Measurements from ENCODE around the gene SLC9A8.

SLC9A8 gene

DNA sequence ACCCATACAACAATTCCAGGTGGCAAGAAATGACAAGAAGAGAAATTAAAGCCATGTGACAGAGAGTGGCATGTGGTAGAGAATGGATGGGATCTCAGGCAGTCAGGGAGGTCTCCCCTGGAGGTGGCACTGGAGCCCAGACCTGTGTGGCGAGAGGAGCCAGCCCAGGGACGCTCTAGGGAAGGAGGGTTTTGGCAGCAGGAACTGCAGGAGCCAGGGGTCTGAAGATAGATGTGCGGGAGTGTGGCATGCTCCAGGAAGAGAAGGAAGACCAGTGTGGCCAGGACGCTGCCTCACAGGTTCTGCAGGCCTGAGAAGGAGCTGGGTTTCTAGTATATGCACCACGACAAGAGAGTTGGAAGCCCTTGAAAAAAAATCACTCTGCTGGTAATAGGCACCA is 57.6 kb downstream of the SLC9A8 start:
- in situ Hi-C loops (cut with HindIII; ENCODE audit: low sequenced_read_pairs): no loop called here

DNA sequence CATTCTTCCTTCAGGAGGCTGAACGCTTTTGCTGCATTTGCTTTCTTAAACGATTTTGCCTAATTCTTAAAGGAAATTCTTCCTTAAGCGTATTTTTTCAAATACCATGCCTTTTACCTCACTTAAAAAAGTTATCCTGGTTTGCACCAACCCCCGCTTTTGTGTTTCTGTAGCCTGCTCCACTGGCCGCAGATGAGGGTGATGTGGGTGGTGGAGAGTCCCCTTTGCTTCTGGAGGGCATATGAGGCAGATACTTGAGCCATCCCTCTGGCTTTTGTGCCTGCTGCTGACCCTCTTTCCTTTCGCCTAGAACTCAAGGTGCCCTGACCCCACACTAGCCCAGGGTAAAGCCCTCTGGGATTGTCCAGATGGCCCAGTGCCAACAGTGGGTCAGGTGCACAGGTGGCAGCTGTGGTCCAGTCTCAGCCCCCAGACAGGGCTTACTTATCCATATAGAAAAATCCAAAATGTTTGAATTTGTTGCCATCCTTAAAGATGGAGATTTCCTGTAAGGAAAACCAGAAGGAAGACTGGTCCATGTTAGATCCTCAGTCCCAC is 58.8 kb downstream of the SLC9A8 start:
- in situ Hi-C loops (cut with HindIII; ENCODE audit: low sequenced_read_pairs): no loop called here

DNA sequence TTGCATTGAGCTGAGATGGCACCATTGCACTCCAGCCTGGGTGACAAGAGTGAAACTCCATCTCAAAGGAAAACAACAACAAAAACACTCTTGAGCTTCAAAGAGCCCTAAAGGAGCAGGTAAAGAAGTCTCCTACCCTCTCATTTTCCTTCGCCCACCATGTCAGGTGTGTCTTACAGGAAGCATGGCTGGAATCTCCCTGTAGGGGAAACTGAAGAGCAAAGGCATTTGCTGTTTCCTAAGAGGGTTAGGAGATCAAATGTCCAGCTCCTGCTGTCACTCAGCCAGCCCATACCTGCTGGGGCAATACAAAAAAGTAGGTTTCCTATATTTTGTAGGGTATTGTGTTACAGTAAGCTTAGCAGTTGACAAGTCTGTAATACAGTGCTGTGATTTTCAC is 59.4 kb downstream of the SLC9A8 start:
- in situ Hi-C loops (cut with HindIII; ENCODE audit: low sequenced_read_pairs): no loop called here

- in situ Hi-C loops (cut with HindIII; ENCODE audit: low sequenced_read_pairs): no loop called here
Measured at GRCh38 chr20:49874696-49875095, 62.1 kb downstream of the SLC9A8 start.

- in situ Hi-C loops (cut with HindIII; ENCODE audit: low sequenced_read_pairs): no loop called here
Measured at GRCh38 chr20:49877386-49877921, 64.8 kb downstream of the SLC9A8 start.

- in situ Hi-C loops (cut with HindIII; ENCODE audit: low sequenced_read_pairs): no loop called here
Measured at GRCh38 chr20:49878977-49879376, 66.3 kb downstream of the SLC9A8 start.

GRCh38 chr20:49880177-49880576 is 67.5 kb downstream of the SLC9A8 start:
- in situ Hi-C loops (cut with HindIII; ENCODE audit: low sequenced_read_pairs): no loop called here

- in situ Hi-C loops (cut with HindIII; ENCODE audit: low sequenced_read_pairs): no loop called here
Measured at GRCh38 chr20:49880724-49881445, 68.3 kb downstream of the SLC9A8 start.

DNA sequence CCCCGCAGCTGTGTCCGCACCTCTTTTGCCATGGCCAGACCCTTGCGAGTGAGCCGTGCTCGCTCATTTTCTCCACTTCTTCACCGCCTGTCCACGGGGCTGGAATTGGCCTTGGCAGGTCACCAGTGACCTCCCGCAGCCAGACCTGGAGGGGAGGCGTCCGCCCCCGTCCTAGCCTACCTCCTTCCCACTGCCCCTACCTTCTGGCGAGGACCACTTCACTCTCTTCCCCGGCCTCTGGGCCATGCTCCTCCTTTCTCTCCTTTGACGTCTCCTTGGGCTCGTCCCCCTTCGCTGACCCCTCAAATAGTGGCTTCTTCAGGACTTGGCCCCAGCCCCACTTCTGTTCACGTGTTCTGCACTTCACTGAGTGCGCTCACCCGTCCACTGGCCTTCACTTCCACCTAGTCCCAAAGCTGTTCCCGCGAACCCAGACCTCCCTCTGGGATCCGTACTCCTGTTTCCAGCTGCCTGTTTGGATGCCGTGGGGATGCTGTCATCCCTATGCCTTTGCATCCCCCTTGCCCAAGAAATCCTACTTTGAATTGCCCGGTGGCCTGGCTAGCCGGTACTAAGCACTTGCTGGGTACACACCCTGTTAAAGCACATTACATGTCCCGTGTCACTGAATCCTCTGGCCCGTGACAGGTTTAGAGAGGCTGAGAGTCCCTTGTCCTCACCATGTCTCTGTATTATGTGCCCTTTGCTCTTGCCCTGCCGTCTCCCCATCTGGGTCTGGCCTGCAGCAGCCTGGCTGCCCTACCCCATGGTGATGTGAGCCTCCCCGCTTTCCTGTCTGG is 69.7 kb downstream of the SLC9A8 start:
- in situ Hi-C loops (cut with HindIII; ENCODE audit: low sequenced_read_pairs): no loop called here

DNA sequence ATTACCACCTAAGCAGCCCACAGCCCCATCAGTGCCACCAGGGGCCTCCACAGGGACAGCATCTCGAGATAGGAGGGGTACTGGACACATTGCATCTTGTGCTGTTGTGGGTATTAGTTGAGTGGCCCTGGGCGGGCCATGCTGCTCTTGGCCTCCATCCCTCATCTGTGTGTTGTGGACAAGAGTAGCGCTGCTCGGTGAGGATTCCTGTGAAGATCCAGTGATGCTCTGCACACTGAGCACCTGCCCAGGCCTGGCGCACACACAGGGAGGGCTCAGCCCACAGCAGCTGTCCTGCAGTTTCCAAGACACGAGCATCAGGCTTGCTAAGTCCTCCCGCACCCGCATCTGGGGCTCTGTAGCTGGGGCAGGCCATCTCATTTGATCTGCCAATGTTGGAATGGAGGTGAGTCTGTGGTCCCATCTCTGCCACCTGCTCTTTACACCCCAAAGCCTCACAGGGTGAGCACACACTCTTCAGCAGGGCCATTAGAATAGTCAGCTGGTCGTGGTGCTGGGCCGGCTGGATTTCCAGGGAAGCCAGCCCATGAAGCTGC is 70.7 kb downstream of the SLC9A8 start:
- in situ Hi-C loops (cut with HindIII; ENCODE audit: low sequenced_read_pairs): no loop called here

- in situ Hi-C loops (cut with HindIII; ENCODE audit: low sequenced_read_pairs): no loop called here
Measured at GRCh38 chr20:49885558-49886332, 73.1 kb downstream of the SLC9A8 start.

DNA sequence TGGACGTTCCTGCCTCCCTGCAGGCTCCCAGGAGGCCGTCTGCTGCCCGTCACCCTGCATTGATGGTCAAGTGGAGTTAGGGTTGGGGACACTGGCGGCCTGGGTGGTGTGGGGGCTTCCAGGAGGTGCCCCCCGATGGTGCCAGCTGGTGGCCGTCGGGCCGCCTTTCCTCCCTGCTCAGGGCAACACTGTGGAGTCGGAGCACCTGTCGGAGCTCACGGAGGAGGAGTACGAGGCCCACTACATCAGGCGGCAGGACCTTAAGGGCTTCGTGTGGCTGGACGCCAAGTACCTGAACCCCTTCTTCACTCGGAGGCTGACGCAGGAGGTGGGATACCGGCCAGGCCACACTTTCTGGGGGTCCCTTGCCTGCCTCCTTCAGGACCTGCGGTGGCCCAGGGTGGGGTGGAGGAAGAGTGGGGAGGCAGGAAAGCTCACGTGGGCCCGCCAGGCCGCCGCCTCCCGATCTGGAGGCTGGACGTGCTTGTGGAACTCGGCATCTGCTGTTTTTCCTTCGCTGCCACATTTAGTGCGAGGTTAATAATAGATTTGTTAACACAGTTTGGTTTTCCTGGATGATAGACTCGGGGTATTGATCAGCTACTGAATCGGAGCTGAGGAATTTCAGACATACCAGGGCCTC is 74.1 kb downstream of the SLC9A8 start:
- in situ Hi-C loops (cut with HindIII; ENCODE audit: low sequenced_read_pairs): no loop called here

- in situ Hi-C loops (cut with HindIII; ENCODE audit: low sequenced_read_pairs): no loop called here
Measured at GRCh38 chr20:49887251-49888211, 74.9 kb downstream of the SLC9A8 start.

DNA sequence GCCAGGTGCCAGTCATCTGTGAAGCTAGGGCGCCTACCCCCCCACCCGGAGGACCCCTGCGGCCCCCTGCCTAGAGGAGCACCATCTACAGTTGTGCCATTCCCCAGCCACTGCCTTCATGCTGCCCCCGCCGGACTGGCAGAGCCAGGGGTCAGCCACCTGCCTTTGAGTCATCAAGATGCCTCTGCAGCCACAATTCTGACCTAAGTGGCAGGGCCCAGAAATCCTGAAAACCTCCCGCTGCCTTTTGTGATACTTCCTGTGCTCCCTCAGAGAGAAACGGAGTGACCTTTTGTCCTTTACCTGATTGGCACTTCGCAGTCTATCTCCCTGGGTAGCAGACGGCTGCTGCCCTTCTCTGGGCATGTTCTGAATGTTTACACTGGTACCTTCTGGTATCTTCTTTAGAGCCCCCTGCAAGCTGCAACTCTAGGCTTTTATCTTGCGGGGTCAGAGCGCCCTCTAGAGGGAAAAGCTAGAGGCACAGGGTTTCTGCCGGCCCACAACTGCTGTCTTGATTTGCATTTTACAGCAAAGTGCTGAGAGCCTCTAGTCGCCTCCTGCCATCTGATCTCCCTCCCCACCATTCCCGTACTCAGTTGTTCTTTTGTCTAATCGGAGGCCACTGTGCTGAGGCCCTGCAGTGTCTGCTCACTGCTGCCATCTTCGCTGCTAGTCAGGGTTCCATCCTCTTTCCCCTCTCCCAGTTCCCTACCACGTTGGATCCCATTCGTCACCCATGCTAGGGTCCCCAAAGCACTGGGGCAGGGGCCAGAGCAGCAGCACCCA is 75.8 kb downstream of the SLC9A8 start:
- in situ Hi-C loops (cut with HindIII; ENCODE audit: low sequenced_read_pairs): no loop called here

GRCh38 chr20:49889001-49889934 is 76.6 kb downstream of the SLC9A8 start:
- in situ Hi-C loops (cut with HindIII; ENCODE audit: low sequenced_read_pairs): no loop called here

DNA sequence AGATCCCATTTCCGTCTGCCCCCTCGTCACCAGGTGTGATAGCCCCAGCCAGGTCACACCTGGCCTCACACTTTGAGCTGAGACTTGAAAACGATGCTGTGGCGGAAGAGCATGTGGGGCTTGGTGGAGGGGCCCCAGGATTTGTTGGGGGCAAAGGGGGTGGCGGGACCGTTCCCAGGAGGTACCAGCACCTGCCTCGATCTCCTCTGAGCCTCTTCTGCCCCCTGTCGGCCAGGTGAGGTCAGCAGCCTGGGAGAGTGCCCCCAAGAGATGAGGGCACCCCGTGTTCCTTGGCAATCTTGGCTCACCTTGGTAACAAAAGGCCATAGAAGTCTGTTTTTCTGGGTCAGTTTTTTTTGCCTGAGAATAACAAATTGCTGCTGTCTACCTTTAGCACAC is 77.3 kb downstream of the SLC9A8 start:
- in situ Hi-C loops (cut with HindIII; ENCODE audit: low sequenced_read_pairs): loop anchor here (5.0 kb wide), 1 partner anchor 58 kb away; no protein-coding TSS in a partner anchor

Data from endothelial cell of hepatic sinusoid (primary cell).